Skeletal muscle satellite cell (primary cell): ENCODE measurements around the gene SKIDA1.

ENCODE experiments used
- H3K27me3 ChIP-seq: 2 replicates; pipeline ENCODE4 v1.7.0; 2013; ENCODE audit warnings: low read length; ENCODE audit not compliant: control insufficient read depth, insufficient read depth
- H3K36me3 ChIP-seq: 2 replicates; pipeline ENCODE4 v1.7.0; 2013; ENCODE audit warnings: mild to moderate bottlenecking, control low read depth, low read length; ENCODE audit not compliant: insufficient read depth
- H3K4me1 ChIP-seq: 2 replicates; pipeline ENCODE4 v1.7.0; 2013; ENCODE audit warnings: low read length; ENCODE audit not compliant: control insufficient read depth, insufficient read depth
- H3K4me2 ChIP-seq: 2 replicates; pipeline ENCODE4 v1.7.0; 2013; ENCODE audit warnings: mild to moderate bottlenecking, low read length
- H3K4me3 ChIP-seq: 2 replicates; pipeline ENCODE4 v1.7.0; 2013; ENCODE audit warnings: low read length
- H3K9ac ChIP-seq: 2 replicates; pipeline ENCODE4 v1.7.0; 2013; ENCODE audit warnings: mild to moderate bottlenecking, low read depth, low read length, moderate library complexity
- H3K9me3 ChIP-seq: replicated peaks from 2 replicates; pipeline ENCODE4 v1.7.0; 2013; ENCODE audit warnings: mild to moderate bottlenecking, control low read depth, low read length

Gene SKIDA1

GRCh38 chr10:21503542-21503941 is 21.9 kb downstream of the SKIDA1 start:
- no peaks in the 10 kb centered on the region for H3K36me3 ChIP-seq
- no peaks in the 10 kb centered on the region for H3K4me1 ChIP-seq
- no peak overlapping the region for H3K4me2 ChIP-seq
- no peaks in the 10 kb centered on the region for H3K9me3 ChIP-seq
- H3K4me3 ChIP-seq, result no peak overlapping the region
- H3K9ac ChIP-seq, result no peak overlapping the region
- peaks cover 7% of the 10 kb centered on the region for H3K27me3 ChIP-seq

GRCh38 chr10:21502348-21502740 is 23.1 kb downstream of the SKIDA1 start:
- no peak overlapping the region for H3K4me2 ChIP-seq
- peaks cover 18% of the 10 kb centered on the region for H3K27me3 ChIP-seq
- no peaks in the 10 kb centered on the region for H3K36me3 ChIP-seq
- no peak overlapping the region for H3K4me3 ChIP-seq
- H3K4me1 ChIP-seq, result peaks cover 2% of the 10 kb centered on the region
- no peak overlapping the region for H3K9ac ChIP-seq
- H3K9me3 ChIP-seq, result no peaks in the 10 kb centered on the region

GRCh38 chr10:21501731-21502347 is 23.6 kb downstream of the SKIDA1 start:
- Histone ChIP-seq H3K4me1 (peaks cover 3% of the 10 kb centered on the region), H3K4me2 (no peak overlapping the region), H3K9me3 (no peaks in the 10 kb centered on the region), H3K4me3 (no peak overlapping the region), H3K9ac (no peak overlapping the region), H3K27me3 (peaks cover 19% of the 10 kb centered on the region), H3K36me3 (no peaks in the 10 kb centered on the region)

GRCh38 chr10:21501091-21501490 is 24.4 kb downstream of the SKIDA1 start:
- Histone ChIP-seq H3K9me3 (no peaks in the 10 kb centered on the region), H3K36me3 (no peaks in the 10 kb centered on the region), H3K4me2 (no peak overlapping the region), H3K9ac (no peak overlapping the region), H3K4me1 (peaks cover 3% of the 10 kb centered on the region), H3K4me3 (no peak overlapping the region), H3K27me3 (peaks cover 19% of the 10 kb centered on the region)

- Histone ChIP-seq H3K27me3 (peaks cover 19% of the 10 kb centered on the region), H3K36me3 (no peaks in the 10 kb centered on the region), H3K4me1 (peaks cover 3% of the 10 kb centered on the region), H3K4me2 (peak overlapping the region; percentile 63), H3K4me3 (no peak overlapping the region), H3K9me3 (no peaks in the 10 kb centered on the region), H3K9ac (no peak overlapping the region)
These were observed 24.9 kb downstream of the SKIDA1 start for GRCh38 chr10:21500578-21500910.

- Histone ChIP-seq H3K36me3 (no peaks in the 10 kb centered on the region), H3K27me3 (peaks cover 19% of the 10 kb centered on the region), H3K4me2 (peak overlapping the region; percentile 63), H3K9me3 (no peaks in the 10 kb centered on the region), H3K4me1 (peaks cover 7% of the 10 kb centered on the region), H3K4me3 (no peak overlapping the region), H3K9ac (no peak overlapping the region)
These were observed 25.5 kb downstream of the SKIDA1 start for GRCh38 chr10:21499701-21500577.

GRCh38 chr10:21498986-21499385 is 26.5 kb downstream of the SKIDA1 start:
- H3K27me3 ChIP-seq, result peaks cover 19% of the 10 kb centered on the region
- no peak overlapping the region for H3K4me3 ChIP-seq
- H3K4me2 ChIP-seq, result no peak overlapping the region
- H3K9ac ChIP-seq, result no peak overlapping the region
- no peaks in the 10 kb centered on the region for H3K36me3 ChIP-seq
- H3K4me1 ChIP-seq, result peaks cover 13% of the 10 kb centered on the region
- no peaks in the 10 kb centered on the region for H3K9me3 ChIP-seq

- Histone ChIP-seq H3K27me3 (peaks cover 19% of the 10 kb centered on the region), H3K9me3 (no peaks in the 10 kb centered on the region), H3K9ac (no peak overlapping the region)
These were observed 27.1 kb downstream of the SKIDA1 start for GRCh38 chr10:21498377-21498776.

GRCh38 chr10:21497177-21497807 is 28.2 kb downstream of the SKIDA1 start:
- peaks cover 13% of the 10 kb centered on the region for H3K4me1 ChIP-seq
- peak overlapping the region; percentile 67 for H3K9ac ChIP-seq
- H3K27me3 ChIP-seq, result peaks cover 19% of the 10 kb centered on the region

More at GRCh38 chr10:21498377-21498776, 27.1 kb downstream of the SKIDA1 start:
- peaks cover 13% of the 10 kb centered on the region for H3K4me1 ChIP-seq
- no peaks in the 10 kb centered on the region for H3K36me3 ChIP-seq
- H3K4me3 ChIP-seq, result no peak overlapping the region
- H3K4me2 ChIP-seq, result no peak overlapping the region

GRCh38 chr10:21496343-21497176 is 28.9 kb downstream of the SKIDA1 start:
- Histone ChIP-seq H3K9me3 (no peaks in the 10 kb centered on the region), H3K9ac (peak overlapping the region; percentile 67), H3K4me3 (peak overlapping the region; percentile 98), H3K4me2 (peak overlapping the region; percentile 100), H3K36me3 (no peaks in the 10 kb centered on the region), H3K27me3 (peaks cover 19% of the 10 kb centered on the region), H3K4me1 (peaks cover 13% of the 10 kb centered on the region)

More at GRCh38 chr10:21497177-21497807, 28.2 kb downstream of the SKIDA1 start:
- H3K9me3 ChIP-seq, result no peaks in the 10 kb centered on the region
- H3K4me3 ChIP-seq, result peak overlapping the region; percentile 98
- no peaks in the 10 kb centered on the region for H3K36me3 ChIP-seq
- H3K4me2 ChIP-seq, result peak overlapping the region; percentile 100
